OCI-M2 (cell line): ENCODE measurements around the gene TOP3B.

Experiments
- DNase-seq: peaks from one replicate; lab custom pipeline; 2025; ENCODE audit not compliant: unreplicated experiment; lab: John Stamatoyannopoulos, UW

The TOP3B gene

GRCh38 chr22:21964234-21964633 is 18.4 kb downstream of the TOP3B start:
- DNase-seq = no peak

- no peak for DNase-seq
Measured at GRCh38 chr22:21963790-21964211, 18.8 kb downstream of the TOP3B start.

- no peak for DNase-seq
Measured at GRCh38 chr22:21963286-21963685, 19.3 kb downstream of the TOP3B start.

- DNase-seq = no peak
Measured at GRCh38 chr22:21962655-21962949, 20.0 kb downstream of the TOP3B start.

- no peak for DNase-seq
Measured at GRCh38 chr22:21961886-21962654, 20.5 kb downstream of the TOP3B start.

GRCh38 chr22:21961127-21961867 is 21.3 kb downstream of the TOP3B start:
- DNase-seq = no peak

GRCh38 chr22:21960200-21961126 is 22.1 kb downstream of the TOP3B start:
- no peak for DNase-seq

- no peak for DNase-seq
Measured at GRCh38 chr22:21959274-21960074, 23.1 kb downstream of the TOP3B start.

- DNase-seq = no peak
Measured at GRCh38 chr22:21958360-21959273, 24.0 kb downstream of the TOP3B start.

GRCh38 chr22:21952586-21953571 is 29.7 kb downstream of the TOP3B start, which contains the start of gene PPM1F:
TSS of gene PPM1F (minus strand) at chr22:21952848. CDS start at chr22:21946048, 6,800 bp downstream.
- DNase-seq = peak; percentile 25

GRCh38 chr22:21951931-21952465 is 30.6 kb downstream of the TOP3B start:
- no peak for DNase-seq

GRCh38 chr22:21951062-21951461 is 31.5 kb downstream of the TOP3B start:
- DNase-seq = no peak

- no peak for DNase-seq
Measured at GRCh38 chr22:21949948-21950347, 32.6 kb downstream of the TOP3B start.

- DNase-seq = no peak
Measured at GRCh38 chr22:21949569-21949918, 33.0 kb downstream of the TOP3B start.

- DNase-seq = no peak
Measured at GRCh38 chr22:21948824-21949568, 33.6 kb downstream of the TOP3B start.

GRCh38 chr22:21948390-21948789 is 34.2 kb downstream of the TOP3B start:
- DNase-seq = no peak
